Activated B cell treated with CpG ODN at 0.5 μM for 24 hours (primary cell): Measurements from ENCODE around the gene CKS1B. TPM values are rescaled to one million over a fixed set of nuclear protein-coding genes. Genes with fewer than 3 reads are reported as not detected.

Experiments
- ATAC-seq: fragments of 200-7000 bp; cut with Tn5 transposase; one replicate; pipeline ENCODE4 v1.10.0; 2021; ENCODE audit warnings: low read depth, mild to moderate bottlenecking, moderate library complexity
- CTCF ChIA-PET: fragments of 350-600 bp; sonication (Branson Sonifier 250); formaldehyde crosslinking; loops from one replicate; lab custom pipeline; 2021; ENCODE audit warnings: antibody characterized with exemption; lab: Charles Lee
- POLR2A ChIA-PET: fragments of 350-600 bp; sonication (Branson Sonifier 250); formaldehyde crosslinking; loops from one replicate; lab custom pipeline; 2021; ENCODE audit warnings: antibody characterized with exemption; lab: Charles Lee
- DNase-seq: peaks from one replicate; pipeline ENCODE4 v3.0.0; 2022
- H3K27ac Mint-ChIP-seq: one replicate; pipeline ENCODE4 v1.8.0; 2020; ENCODE audit warnings: mixed read lengths
- H3K27me3 Mint-ChIP-seq: one replicate; pipeline ENCODE4 v1.8.0; 2021; ENCODE audit warnings: mixed read lengths
- H3K36me3 Mint-ChIP-seq: one replicate; pipeline ENCODE4 v1.8.0; 2021; ENCODE audit warnings: low read depth, mixed read lengths
- H3K4me1 Mint-ChIP-seq: one replicate; pipeline ENCODE4 v1.8.0; 2021; ENCODE audit warnings: mixed read lengths
- H3K4me3 Mint-ChIP-seq: one replicate; pipeline ENCODE4 v1.8.0; 2020; ENCODE audit warnings: mild to moderate bottlenecking, mixed read lengths
- H3K9me3 Mint-ChIP-seq: one replicate; pipeline ENCODE4 v1.8.0; 2020; ENCODE audit warnings: mixed read lengths
- intact Hi-C: fragments of 100-400 bp; cut with micrococcal nuclease; formaldehyde crosslinking; loops from one replicate; pipeline ENCODE4 v1.15.1; 2024
- total RNA-seq: library from RNA; stranded (reverse); gene quantifications from 2 replicates; pipeline ENCODE4 v1.2.3, GENCODE V29; 2022
- TF ChIP-seq, protein P1 (sequence below): fragments of 200-600 bp; IDR thresholded peaks from one replicate; pipeline ENCODE4 v1.8.0; 2022; ENCODE audit warnings: antibody characterized with exemption, mild to moderate bottlenecking

Gene CKS1B
- total RNA-seq, 1 donor from 2014 or later, result 25.3 TPM

DNA sequence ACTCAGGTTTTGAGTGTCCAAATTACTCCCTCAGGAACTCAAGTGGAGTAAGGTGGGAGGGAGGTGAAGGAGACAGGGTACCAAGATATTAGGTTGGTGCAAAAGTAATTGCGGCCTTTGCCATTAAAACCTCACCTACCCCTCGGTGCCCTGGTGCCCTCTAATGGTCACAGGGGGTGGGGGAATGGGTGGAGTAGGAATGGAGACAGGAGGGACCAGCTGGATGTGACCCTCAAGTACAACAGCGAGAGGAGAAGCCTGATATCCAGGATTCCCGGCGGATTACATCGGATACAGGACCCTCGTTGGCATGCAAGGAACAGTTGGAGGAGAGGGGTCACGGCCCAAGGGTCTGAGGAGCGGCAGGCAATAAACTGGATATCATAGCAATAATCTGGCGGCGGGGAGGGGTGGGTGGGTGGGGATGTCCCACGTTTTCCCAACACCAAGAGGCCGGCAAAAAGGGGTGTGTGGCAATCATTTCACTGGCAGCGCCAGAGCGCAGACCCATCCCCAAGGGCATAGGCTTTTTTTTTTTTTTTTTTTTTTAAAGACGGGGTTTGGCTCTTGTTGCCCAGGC is 23.8 kb downstream of the CKS1B start:
- CTCF ChIA-PET, result interaction anchor here (0.9 to 3.2 kb wide), 16 partner anchors 10 to 330 kb away, joined by 3 to 35 read pairs (median 4); partner anchors contain the start of genes ADAM15, CKS1B, FLAD1 and PBXIP1
- peaks cover 6% of the 10 kb centered on the region for H3K36me3 Mint-ChIP-seq
- peak overlapping the region; percentile 58 for H3K4me3 Mint-ChIP-seq
- no peaks in the 10 kb centered on the region for H3K9me3 Mint-ChIP-seq
- peaks cover 21% of the 10 kb centered on the region for H3K4me1 Mint-ChIP-seq
- no peak for DNase-seq
- ATAC-seq, result no peak
- POLR2A ChIA-PET, result interaction anchor here (0.9 to 7.2 kb wide), 8 partner anchors 14 to 42 kb away, joined by 3 to 68 read pairs (median 18); partner anchors contain the start of genes CKS1B, FLAD1, PBXIP1 and PYGO2
- peak overlapping the region; percentile 87 for H3K27ac Mint-ChIP-seq
- intact Hi-C loops, result no loop called here
- TF ChIP-seq, protein P1, sequence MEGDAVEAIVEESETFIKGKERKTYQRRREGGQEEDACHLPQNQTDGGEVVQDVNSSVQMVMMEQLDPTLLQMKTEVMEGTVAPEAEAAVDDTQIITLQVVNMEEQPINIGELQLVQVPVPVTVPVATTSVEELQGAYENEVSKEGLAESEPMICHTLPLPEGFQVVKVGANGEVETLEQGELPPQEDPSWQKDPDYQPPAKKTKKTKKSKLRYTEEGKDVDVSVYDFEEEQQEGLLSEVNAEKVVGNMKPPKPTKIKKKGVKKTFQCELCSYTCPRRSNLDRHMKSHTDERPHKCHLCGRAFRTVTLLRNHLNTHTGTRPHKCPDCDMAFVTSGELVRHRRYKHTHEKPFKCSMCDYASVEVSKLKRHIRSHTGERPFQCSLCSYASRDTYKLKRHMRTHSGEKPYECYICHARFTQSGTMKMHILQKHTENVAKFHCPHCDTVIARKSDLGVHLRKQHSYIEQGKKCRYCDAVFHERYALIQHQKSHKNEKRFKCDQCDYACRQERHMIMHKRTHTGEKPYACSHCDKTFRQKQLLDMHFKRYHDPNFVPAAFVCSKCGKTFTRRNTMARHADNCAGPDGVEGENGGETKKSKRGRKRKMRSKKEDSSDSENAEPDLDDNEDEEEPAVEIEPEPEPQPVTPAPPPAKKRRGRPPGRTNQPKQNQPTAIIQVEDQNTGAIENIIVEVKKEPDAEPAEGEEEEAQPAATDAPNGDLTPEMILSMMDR, result no peak
- H3K27me3 Mint-ChIP-seq, result no peaks in the 10 kb centered on the region

DNA sequence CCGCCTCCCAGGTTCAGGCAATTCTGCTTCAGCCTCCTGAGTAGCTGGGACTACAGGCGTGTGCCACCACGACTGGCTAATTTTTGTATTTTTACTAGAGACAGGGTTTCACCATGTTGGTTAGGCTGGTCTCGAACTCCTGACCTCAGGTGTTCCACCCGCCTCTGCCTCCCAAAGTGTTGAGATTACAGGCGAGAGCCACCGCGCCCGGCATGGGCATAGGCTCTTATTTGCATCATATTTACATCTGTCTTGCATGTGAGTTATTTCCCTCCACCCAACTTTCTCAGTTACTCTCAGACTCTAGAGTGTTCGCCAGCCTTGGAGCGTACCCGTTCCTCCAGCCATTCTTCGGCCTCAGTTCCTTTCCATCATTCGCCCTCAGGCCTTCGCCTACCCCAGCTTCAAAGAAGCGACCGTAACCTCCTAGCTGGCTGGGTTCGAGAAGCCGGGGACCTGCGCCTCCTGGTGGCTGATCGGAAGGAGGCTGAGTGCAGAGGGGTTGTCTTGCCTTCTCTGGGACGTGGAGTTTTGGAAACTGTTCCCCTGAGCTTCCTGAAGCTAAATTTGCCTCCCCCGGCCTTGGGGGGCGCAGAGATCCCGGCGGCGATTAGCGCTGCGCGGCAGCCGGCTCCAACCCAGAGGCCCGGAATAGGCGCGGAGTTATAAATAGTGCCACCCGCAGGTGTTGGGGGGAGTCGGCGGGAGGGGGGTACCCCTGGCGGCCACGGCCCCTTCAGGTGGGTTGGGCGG is 24.5 kb downstream of the CKS1B start:
- H3K27ac Mint-ChIP-seq, result peak overlapping the region; percentile 87
- ATAC-seq (no peak), DNase-seq (peak; percentile 51)
- TF ChIP-seq, protein P1, result peak; percentile 50
- peaks cover 27% of the 10 kb centered on the region for H3K4me1 Mint-ChIP-seq
- no peaks in the 10 kb centered on the region for H3K27me3 Mint-ChIP-seq
- no peaks in the 10 kb centered on the region for H3K9me3 Mint-ChIP-seq
- CTCF ChIA-PET, result interaction anchor here (0.9 to 3.2 kb wide), 17 partner anchors 11 to 331 kb away, joined by 3 to 35 read pairs (median 4); partner anchors contain the start of genes ADAM15, CKS1B, FLAD1 and PBXIP1
- POLR2A ChIA-PET, result interaction anchor here (0.9 to 7.2 kb wide), 12 partner anchors 13 to 564 kb away, joined by 3 to 68 read pairs (median 7); partner anchors contain the start of genes ASH1L, CKS1B, FLAD1 and PBXIP1
- peak overlapping the region; percentile 81 for H3K4me3 Mint-ChIP-seq
- intact Hi-C loops, result loop anchor here (1.0 kb wide), 2 partner anchors 38 to 62 kb away; partner anchors contain the start of gene PYGO2
- peaks cover 6% of the 10 kb centered on the region for H3K36me3 Mint-ChIP-seq

DNA sequence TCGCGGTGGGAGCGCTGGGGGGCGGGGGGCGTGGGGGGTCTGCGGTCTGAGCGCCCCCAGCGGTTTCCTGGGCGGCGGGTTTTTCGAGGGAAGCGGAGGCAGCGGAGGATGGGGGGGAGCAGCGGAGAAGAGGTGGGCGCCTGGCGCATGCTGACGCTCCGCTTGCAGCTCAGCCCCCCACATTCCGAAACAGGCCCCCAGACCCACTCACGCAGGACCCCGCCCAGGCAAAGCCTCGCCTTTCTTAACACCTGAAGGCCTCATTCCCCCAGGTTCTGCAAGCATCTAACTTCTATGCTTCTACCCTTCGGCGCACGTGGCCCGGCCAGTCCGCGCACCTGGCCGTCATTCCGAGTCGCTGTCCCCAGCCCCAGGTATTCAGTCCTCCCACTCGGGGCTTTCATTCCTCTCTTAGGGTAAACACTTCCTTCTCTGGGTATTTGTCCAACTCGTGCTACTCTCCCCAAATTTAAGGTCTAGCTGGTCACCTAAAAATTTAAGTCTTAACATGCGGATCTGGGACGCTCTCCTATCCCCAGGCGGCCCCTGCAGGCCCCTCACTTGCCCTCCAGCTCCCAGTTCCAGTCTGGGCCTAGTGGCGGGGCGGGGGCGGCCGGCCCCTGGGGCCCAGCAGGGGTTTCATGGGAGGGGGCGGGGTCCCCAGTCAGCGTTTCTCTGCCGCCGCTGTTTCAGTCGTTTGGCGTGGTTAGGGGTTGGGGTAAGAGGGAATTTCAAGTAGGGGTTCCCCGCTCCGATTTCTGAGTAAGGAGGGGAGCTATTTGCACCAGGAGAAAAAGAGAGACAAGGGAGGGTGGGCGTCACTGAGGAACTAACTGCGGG is 25.3 kb downstream of the CKS1B start:
- POLR2A ChIA-PET, result interaction anchor here (0.9 to 7.2 kb wide), 16 partner anchors 12 to 563 kb away, joined by 3 to 68 read pairs (median 4); partner anchors contain the start of genes ASH1L, CKS1B, FLAD1 and KRTCAP2
- Mint-ChIP-seq H3K36me3 (peaks cover 6% of the 10 kb centered on the region), H3K4me3 (peak overlapping the region; percentile 94), H3K4me1 (peaks cover 33% of the 10 kb centered on the region), H3K27me3 (no peaks in the 10 kb centered on the region), H3K27ac (peak overlapping the region; percentile 86), H3K9me3 (no peaks in the 10 kb centered on the region)
- ATAC-seq (no peak), DNase-seq (peak; percentile 41)
- TF ChIP-seq, protein P1, result no peak
- CTCF ChIA-PET, result interaction anchor here (0.9 to 3.2 kb wide), 16 partner anchors 11 to 332 kb away, joined by 3 to 35 read pairs (median 4); partner anchors contain the start of genes ADAM15, CKS1B, FLAD1 and PBXIP1
- intact Hi-C loops, result loop anchor here (1.0 kb wide), 2 partner anchors 38 to 62 kb away; partner anchors contain the start of gene PYGO2

DNA sequence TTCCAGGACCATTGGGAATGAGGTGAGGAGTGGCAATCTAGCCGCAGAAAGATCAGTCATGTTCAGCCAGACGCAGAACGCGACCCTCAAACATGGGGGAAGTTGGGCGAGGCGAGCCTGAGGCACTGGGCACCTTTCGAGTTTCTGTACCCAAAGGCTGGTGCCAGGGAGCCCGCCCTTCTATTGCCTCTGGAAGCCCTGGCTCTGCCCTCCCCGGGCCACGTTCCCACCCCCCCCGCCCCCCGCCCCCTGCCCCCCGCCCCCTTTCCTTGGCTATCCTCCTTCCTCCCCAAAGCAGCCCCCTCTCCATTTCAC is 25.9 kb downstream of the CKS1B start:
- Mint-ChIP-seq H3K27me3 (no peaks in the 10 kb centered on the region), H3K27ac (peak overlapping the region; percentile 86), H3K4me3 (peak overlapping the region; percentile 94), H3K4me1 (peaks cover 39% of the 10 kb centered on the region), H3K9me3 (no peaks in the 10 kb centered on the region), H3K36me3 (peaks cover 6% of the 10 kb centered on the region)
- POLR2A ChIA-PET, result interaction anchor here (1.0 to 7.2 kb wide), 11 partner anchors 12 to 173 kb away, joined by 3 to 68 read pairs (median 6); partner anchors contain the start of genes CKS1B, FLAD1, KRTCAP2 and PBXIP1
- no peak for DNase-seq
- CTCF ChIA-PET, result interaction anchor here (1.6 to 3.2 kb wide), 7 partner anchors 16 to 48 kb away, joined by 3 to 35 read pairs (median 11); partner anchors contain the start of genes CKS1B, FLAD1 and PYGO2
- intact Hi-C loops, result no loop called here
- no peak for ATAC-seq
- TF ChIP-seq, protein P1, result no peak
